ENCODE measurements around the gene CDK5RAP3. TPM values are rescaled to one million over a fixed set of nuclear protein-coding genes. Genes with fewer than 3 reads are reported as not detected.
A peak's percentile ranks its signal among the peaks of the same experiment; 100 is the strongest.

CDK5RAP3 gene
- total and polyA plus RNA-seq, 2 of the 13 experiments (the other 11 are each of a cell fraction or from before 2014, with no cell fraction given) = 128 to 154 TPM

DNA sequence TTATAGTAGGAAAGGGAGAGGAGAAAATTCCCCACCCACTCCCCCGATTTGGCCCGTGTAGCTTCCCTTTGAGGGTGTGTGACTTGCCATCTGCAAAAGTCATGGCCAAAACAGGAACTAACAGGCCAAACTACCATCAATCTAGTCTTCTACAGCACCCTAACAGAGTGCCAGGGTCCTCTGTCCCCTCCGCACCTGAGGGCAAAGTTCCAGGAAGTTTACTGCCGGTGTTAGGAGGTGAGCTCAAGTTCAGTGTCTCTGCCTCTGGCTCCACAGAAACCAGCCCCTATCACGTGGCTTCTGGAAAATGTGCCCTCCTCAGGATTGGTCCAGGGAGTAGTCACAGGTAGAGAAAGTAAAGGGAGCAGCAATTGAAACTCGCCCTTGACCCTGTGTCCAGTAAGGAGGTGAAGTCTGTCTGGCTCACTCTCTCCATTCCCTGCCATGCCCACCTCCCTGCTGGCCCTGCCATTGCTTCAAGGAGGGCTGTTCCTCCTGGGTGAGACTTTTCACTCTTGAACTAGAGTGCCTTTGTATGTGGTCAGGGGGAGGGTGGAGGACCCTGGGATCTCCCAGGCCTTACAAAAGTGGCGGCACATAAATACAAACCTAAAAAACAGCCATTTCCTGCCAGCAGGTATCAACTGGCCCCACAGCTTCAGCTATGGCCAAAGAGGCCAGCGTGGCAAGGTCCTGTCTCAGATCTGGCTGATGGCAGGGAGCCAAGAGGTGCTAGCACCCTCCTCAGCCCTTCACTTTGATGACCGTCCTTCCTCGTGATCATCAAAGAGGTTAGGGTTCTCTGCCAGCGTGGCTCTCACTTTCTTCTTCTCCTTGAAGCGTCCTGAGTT is 18.5 kb upstream of the CDK5RAP3 start (continued):
- TF ChIP-seq, protein P1, sequence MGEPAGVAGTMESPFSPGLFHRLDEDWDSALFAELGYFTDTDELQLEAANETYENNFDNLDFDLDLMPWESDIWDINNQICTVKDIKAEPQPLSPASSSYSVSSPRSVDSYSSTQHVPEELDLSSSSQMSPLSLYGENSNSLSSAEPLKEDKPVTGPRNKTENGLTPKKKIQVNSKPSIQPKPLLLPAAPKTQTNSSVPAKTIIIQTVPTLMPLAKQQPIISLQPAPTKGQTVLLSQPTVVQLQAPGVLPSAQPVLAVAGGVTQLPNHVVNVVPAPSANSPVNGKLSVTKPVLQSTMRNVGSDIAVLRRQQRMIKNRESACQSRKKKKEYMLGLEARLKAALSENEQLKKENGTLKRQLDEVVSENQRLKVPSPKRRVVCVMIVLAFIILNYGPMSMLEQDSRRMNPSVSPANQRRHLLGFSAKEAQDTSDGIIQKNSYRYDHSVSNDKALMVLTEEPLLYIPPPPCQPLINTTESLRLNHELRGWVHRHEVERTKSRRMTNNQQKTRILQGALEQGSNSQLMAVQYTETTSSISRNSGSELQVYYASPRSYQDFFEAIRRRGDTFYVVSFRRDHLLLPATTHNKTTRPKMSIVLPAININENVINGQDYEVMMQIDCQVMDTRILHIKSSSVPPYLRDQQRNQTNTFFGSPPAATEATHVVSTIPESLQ (CRISPR knock-in tag; conservative IDR thresholded peaks at IDR 0.05) = no peak
- no peak for TF ChIP-seq ZC3H4 (CRISPR knock-in tag; IDR thresholded peaks at IDR 0.05; ENCODE audit: borderline replicate concordance)
- TF ChIP-seq NFKB2 (CRISPR knock-in tag; IDR thresholded peaks at IDR 0.05; ENCODE audit: borderline replicate concordance) = 0 out of 2 replicates have a peak, but pooled peaks have one; percentile 37
- TF ChIP-seq ZMYM4 (CRISPR knock-in tag; IDR thresholded peaks at IDR 0.05) = peak; percentile 64; the same call in 1 of the 2 replicates
- TF ChIP-seq, protein P2, sequence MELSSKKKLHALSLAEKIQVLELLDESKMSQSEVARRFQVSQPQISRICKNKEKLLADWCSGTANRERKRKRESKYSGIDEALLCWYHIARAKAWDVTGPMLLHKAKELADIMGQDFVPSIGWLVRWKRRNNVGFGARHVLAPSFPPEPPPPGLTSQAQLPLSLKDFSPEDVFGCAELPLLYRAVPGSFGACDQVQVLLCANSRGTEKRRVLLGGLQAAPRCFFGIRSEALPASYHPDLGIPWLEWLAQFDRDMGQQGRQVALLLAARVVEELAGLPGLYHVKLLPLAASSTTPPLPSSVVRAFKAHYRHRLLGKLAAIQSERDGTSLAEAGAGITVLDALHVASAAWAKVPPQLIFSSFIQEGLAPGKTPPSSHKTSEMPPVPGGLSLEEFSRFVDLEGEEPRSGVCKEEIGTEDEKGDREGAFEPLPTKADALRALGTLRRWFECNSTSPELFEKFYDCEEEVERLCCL (CRISPR knock-in tag; IDR thresholded peaks at IDR 0.05; ENCODE audit: borderline replicate concordance) = no peak
- TF ChIP-seq ZNF709 (CRISPR knock-in tag; IDR thresholded peaks at IDR 0.05) = no peak
- no peak for TF ChIP-seq ZNF83 (CRISPR knock-in tag; IDR thresholded peaks at IDR 0.05; ENCODE audit: borderline replicate concordance)
- TF ChIP-seq HNRNPUL1 (IDR thresholded peaks at IDR 0.05; ENCODE audit: low read depth, low read length) = no peak
- TF ChIP-seq, protein P3, sequence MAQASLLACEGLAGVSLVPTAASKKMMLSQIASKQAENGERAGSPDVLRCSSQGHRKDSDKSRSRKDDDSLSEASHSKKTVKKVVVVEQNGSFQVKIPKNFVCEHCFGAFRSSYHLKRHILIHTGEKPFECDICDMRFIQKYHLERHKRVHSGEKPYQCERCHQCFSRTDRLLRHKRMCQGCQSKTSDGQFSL (CRISPR knock-in tag; IDR thresholded peaks at IDR 0.05) = no peak; the same call in 1 of the 2 replicates
- TF ChIP-seq, protein P4, sequence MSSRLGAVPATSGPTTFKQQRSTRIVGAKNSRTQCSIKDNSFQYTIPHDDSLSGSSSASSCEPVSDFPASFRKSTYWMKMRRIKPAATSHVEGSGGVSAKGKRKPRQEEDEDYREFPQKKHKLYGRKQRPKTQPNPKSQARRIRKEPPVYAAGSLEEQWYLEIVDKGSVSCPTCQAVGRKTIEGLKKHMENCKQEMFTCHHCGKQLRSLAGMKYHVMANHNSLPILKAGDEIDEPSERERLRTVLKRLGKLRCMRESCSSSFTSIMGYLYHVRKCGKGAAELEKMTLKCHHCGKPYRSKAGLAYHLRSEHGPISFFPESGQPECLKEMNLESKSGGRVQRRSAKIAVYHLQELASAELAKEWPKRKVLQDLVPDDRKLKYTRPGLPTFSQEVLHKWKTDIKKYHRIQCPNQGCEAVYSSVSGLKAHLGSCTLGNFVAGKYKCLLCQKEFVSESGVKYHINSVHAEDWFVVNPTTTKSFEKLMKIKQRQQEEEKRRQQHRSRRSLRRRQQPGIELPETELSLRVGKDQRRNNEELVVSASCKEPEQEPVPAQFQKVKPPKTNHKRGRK (CRISPR knock-in tag; IDR thresholded peaks at IDR 0.05) = no peak
- no peak for TF ChIP-seq PAX8 (CRISPR knock-in tag; IDR thresholded peaks at IDR 0.05; ENCODE audit: borderline replicate concordance)
- TF ChIP-seq, protein P5, sequence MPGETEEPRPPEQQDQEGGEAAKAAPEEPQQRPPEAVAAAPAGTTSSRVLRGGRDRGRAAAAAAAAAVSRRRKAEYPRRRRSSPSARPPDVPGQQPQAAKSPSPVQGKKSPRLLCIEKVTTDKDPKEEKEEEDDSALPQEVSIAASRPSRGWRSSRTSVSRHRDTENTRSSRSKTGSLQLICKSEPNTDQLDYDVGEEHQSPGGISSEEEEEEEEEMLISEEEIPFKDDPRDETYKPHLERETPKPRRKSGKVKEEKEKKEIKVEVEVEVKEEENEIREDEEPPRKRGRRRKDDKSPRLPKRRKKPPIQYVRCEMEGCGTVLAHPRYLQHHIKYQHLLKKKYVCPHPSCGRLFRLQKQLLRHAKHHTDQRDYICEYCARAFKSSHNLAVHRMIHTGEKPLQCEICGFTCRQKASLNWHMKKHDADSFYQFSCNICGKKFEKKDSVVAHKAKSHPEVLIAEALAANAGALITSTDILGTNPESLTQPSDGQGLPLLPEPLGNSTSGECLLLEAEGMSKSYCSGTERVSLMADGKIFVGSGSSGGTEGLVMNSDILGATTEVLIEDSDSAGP (CRISPR knock-in tag; IDR thresholded peaks at IDR 0.05; ENCODE audit: borderline replicate concordance) = peak; percentile 28; the same call in 1 of the 2 replicates
- no peak for TF ChIP-seq TSC22D2 (CRISPR knock-in tag; IDR thresholded peaks at IDR 0.05; ENCODE audit: borderline replicate concordance)
- no peak for TF ChIP-seq ARHGAP35 (CRISPR knock-in tag; IDR thresholded peaks at IDR 0.05; ENCODE audit: borderline replicate concordance)
- TF ChIP-seq ZNF562 (CRISPR knock-in tag; IDR thresholded peaks at IDR 0.05; ENCODE audit: borderline replicate concordance) = no peak
- TF ChIP-seq TBX2 (CRISPR knock-in tag; IDR thresholded peaks at IDR 0.05; ENCODE audit: borderline replicate concordance) = peak; percentile 80
- TF ChIP-seq, protein P6, sequence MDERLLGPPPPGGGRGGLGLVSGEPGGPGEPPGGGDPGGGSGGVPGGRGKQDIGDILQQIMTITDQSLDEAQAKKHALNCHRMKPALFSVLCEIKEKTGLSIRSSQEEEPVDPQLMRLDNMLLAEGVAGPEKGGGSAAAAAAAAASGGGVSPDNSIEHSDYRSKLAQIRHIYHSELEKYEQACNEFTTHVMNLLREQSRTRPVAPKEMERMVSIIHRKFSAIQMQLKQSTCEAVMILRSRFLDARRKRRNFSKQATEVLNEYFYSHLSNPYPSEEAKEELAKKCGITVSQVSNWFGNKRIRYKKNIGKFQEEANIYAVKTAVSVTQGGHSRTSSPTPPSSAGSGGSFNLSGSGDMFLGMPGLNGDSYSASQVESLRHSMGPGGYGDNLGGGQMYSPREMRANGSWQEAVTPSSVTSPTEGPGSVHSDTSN (CRISPR knock-in tag; IDR thresholded peaks at IDR 0.05) = no peak
- TF ChIP-seq ZNF644 (CRISPR knock-in tag; IDR thresholded peaks at IDR 0.05; ENCODE audit: low read depth) = no peak
- TF ChIP-seq FOXA3 (CRISPR knock-in tag; IDR thresholded peaks at IDR 0.05) = peak; percentile 65
- TF ChIP-seq KDM6A (CRISPR knock-in tag; IDR thresholded peaks at IDR 0.05; ENCODE audit: low read depth) = peak; percentile 69
- TF ChIP-seq PHF21A (CRISPR knock-in tag; IDR thresholded peaks at IDR 0.05) = peak; percentile 84
